Measurements from ENCODE around the gene SLC26A1.

- TF ChIP-seq, protein P1, sequence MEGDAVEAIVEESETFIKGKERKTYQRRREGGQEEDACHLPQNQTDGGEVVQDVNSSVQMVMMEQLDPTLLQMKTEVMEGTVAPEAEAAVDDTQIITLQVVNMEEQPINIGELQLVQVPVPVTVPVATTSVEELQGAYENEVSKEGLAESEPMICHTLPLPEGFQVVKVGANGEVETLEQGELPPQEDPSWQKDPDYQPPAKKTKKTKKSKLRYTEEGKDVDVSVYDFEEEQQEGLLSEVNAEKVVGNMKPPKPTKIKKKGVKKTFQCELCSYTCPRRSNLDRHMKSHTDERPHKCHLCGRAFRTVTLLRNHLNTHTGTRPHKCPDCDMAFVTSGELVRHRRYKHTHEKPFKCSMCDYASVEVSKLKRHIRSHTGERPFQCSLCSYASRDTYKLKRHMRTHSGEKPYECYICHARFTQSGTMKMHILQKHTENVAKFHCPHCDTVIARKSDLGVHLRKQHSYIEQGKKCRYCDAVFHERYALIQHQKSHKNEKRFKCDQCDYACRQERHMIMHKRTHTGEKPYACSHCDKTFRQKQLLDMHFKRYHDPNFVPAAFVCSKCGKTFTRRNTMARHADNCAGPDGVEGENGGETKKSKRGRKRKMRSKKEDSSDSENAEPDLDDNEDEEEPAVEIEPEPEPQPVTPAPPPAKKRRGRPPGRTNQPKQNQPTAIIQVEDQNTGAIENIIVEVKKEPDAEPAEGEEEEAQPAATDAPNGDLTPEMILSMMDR (optimal IDR thresholded peaks at IDR 0.05 in 1 of 3, IDR thresholded peaks at IDR 0.05 in 1 of 3, conservative IDR thresholded peaks at IDR 0.05 in 1 of 3; ENCODE audit: extremely low read depth in 1 of 3, insufficient read depth in 2 of 3, low read length in 3 of 3): no peak
- no peak for TF ChIP-seq EZH2 (IDR thresholded peaks at IDR 0.05; ENCODE audit: low read length)
Measured at GRCh38 chr4:1039493-1040343, 46.5 kb upstream of the SLC26A1 start.
